Kidney (tissue), 14 donors: ENCODE measurements around the gene FAR2. TPM values are rescaled to one million over a fixed set of nuclear protein-coding genes. Genes with fewer than 3 reads are reported as not detected.
"Not testable (repeated sequence)": the region's sequence is repeated elsewhere in the genome, so short reads cannot be mapped to it uniquely, and the experiment has no call there.

Experiments
- DNase-seq, 5 donors: peaks; one replicate each; pipeline ENCODE4 v3.0.0-alpha.2; 2013 to 2020
- FAIRE-seq: peaks from 2 replicates; lab custom pipeline; 2012; peaks lifted over from hg19 to GRCh38; lab: Jason Lieb, UNC
- H3K27ac ChIP-seq, 2 donors: one replicate each; pipeline ENCODE4 v1.7.0; 2013; ENCODE audit warnings: low read depth in 2 of 2, low read length in 2 of 2, inconsistent platforms in 1 of 2
- H3K27me3 ChIP-seq: one replicate; pipeline ENCODE4 v1.7.1; 2013; ENCODE audit warnings: low read length, inconsistent platforms; ENCODE audit not compliant: control insufficient read depth, insufficient read depth
- H3K36me3 ChIP-seq, 3 donors: one replicate each; pipeline versions ENCODE4 v1.7.0 to v1.7.1; 2013; ENCODE audit warnings: low read length in 3 of 3, control low read depth in 1 of 3, inconsistent platforms in 1 of 3; ENCODE audit not compliant: insufficient read depth in 3 of 3, control insufficient read depth in 2 of 3
- H3K4me1 ChIP-seq, 3 donors: one replicate each; pipeline versions ENCODE4 v1.7.0 to v1.7.1; 2013; ENCODE audit warnings: low read length in 3 of 3, inconsistent platforms in 1 of 3, low read depth in 1 of 3; ENCODE audit not compliant: control insufficient read depth in 2 of 3, insufficient read depth in 2 of 3
- H3K4me3 ChIP-seq, 3 donors: one replicate each; pipeline versions ENCODE4 v1.7.0 to v1.8.1; 2013; ENCODE audit warnings: low read length in 3 of 3, control low read depth in 1 of 3, inconsistent platforms in 1 of 3
- H3K9ac ChIP-seq, 3 donors: one replicate each; pipeline versions ENCODE4 v1.7.0 to v1.7.1; 2013; ENCODE audit warnings: low read length in 3 of 3, control low read depth in 1 of 3, inconsistent platforms in 1 of 3
- H3K9me3 ChIP-seq, 3 donors: one replicate each; pipeline versions ENCODE4 v1.7.0 to v1.7.1; 2013; ENCODE audit warnings: low read length in 3 of 3, control low read depth in 1 of 3, inconsistent platforms in 1 of 3; ENCODE audit not compliant: control insufficient read depth in 2 of 3, insufficient read depth in 1 of 3
- CTCF ChIP-seq: IDR thresholded peaks from 3 replicates; pipeline ENCODE4 v1.5.1; 2012; ENCODE audit warnings: mild to moderate bottlenecking, moderate library complexity, borderline replicate concordance; ENCODE audit not compliant: insufficient read depth; ENCODE audit errors: extremely low read depth
- intact Hi-C: fragments of 100-400 bp; cut with DNase I; formaldehyde crosslinking; loops from one replicate; pipeline ENCODE4 v1.11.1; 2022
- polyA plus RNA-seq: library from polyadenylated mRNA; stranded (reverse); fragments of 350-450 nt; fragmentation: Illumina TruSeq; extraction: RNeasy Lipid Tissue Mini Kit (QIAGEN cat#74804); gene quantifications from one replicate; pipeline ENCODE4 v1.2.3, GENCODE V29; 2014; ENCODE audit warnings: low read depth, low replicate concordance; ENCODE audit not compliant: insufficient read depth
- total RNA-seq: library from RNA; stranded (reverse); fragmentation: NEBNext Ultra II Directional; extraction: Animal tissue kit (Norgen Biotek cat#: 25700); gene quantifications from one replicate; pipeline ENCODE4 v1.2.1, GENCODE V29; 2021
- donor health status: control.
- donor health status: control.
- donor health status: control.
- donor health status: control.
- donor health status: control.
- donor health status: DM: yes; HTN: yes; CAD: no.
- donor health status: Normal renal cell carcinoma (clear cell type).

The FAR2 gene
- total and polyA plus RNA-seq, 2 donors from 2014 or later: 3.1 to 11.5 TPM

GRCh38 chr12:29164477-29165393, 15.7 kb downstream of the FAR2 start:
- Histone ChIP-seq H3K27me3 (no peaks in the 10 kb centered on the region), H3K9ac (no peak overlapping the region), H3K4me1 (no peaks in the 10 kb centered on the region), H3K27ac (no peak overlapping the region), H3K36me3 (no peaks in the 10 kb centered on the region), H3K9me3 (no peaks in the 10 kb centered on the region), H3K4me3 (no peak overlapping the region)
- DNase-seq: peak in 1 of 5 donors; percentile 40
- no peak for TF ChIP-seq CTCF
- intact Hi-C loops: no loop called here
- FAIRE-seq: no peak

- DNase-seq (no peak), FAIRE-seq (no peak)
- Histone ChIP-seq H3K9me3 (no peaks in the 10 kb centered on the region), H3K9ac (no peak overlapping the region), H3K27ac (no peak overlapping the region), H3K4me1 (no peaks in the 10 kb centered on the region), H3K36me3 (no peaks in the 10 kb centered on the region), H3K4me3 (no peak overlapping the region), H3K27me3 (no peaks in the 10 kb centered on the region)
- intact Hi-C loops: no loop called here
- TF ChIP-seq CTCF: no peak
Observed at GRCh38 chr12:29167445-29167844, 18.4 kb downstream of the FAR2 start.

GRCh38 chr12:29167988-29168387, 18.9 kb downstream of the FAR2 start:
- Histone ChIP-seq H3K4me1 (no peaks in the 10 kb centered on the region), H3K9me3 (no peaks in the 10 kb centered on the region), H3K9ac (no peak overlapping the region), H3K27ac (no peak overlapping the region), H3K36me3 (no peaks in the 10 kb centered on the region), H3K27me3 (no peaks in the 10 kb centered on the region), H3K4me3 (no peak overlapping the region)
- FAIRE-seq: no peak
- TF ChIP-seq CTCF: no peak
- peak in 2 of 5 donors; percentile 41 to 54 for DNase-seq
- intact Hi-C loops: no loop called here

DNA sequence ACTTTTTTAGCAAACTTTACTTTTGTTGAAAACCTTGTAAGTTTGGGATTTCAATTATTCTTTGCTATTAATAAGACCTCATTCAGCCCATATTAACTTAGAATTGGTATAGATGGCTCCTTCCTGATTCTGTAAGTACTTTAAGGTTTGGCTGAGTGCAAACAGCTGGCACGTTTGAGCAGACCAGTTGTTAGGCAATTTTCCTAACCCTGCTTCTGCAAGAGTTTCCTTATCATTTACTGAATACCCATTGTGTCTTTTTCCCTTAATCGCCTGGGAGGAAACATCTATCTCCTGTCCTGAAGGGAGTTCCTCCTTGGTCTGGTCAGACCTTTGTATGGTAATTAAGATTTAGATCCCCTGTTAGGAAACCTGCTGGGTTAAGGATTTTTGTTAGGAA, 20.9 kb downstream of the FAR2 start:
- H3K9me3 ChIP-seq, intact Hi-C loops, H3K36me3 ChIP-seq, H3K27me3 ChIP-seq, H3K9ac ChIP-seq, FAIRE-seq, DNase-seq, H3K4me1 ChIP-seq, H3K4me3 ChIP-seq, H3K27ac ChIP-seq: not testable (repeated sequence)

GRCh38 chr12:29170478-29171084, 21.5 kb downstream of the FAR2 start:
- H3K9me3 ChIP-seq, H3K36me3 ChIP-seq, H3K4me1 ChIP-seq, H3K27me3 ChIP-seq, H3K9ac ChIP-seq, intact Hi-C loops, H3K4me3 ChIP-seq, DNase-seq, H3K27ac ChIP-seq, FAIRE-seq: not testable (repeated sequence)
